Sigmoid colon (tissue), 7 donors: ENCODE data around the gene IL17RB. TPM values are rescaled to one million over a fixed set of nuclear protein-coding genes. Genes with fewer than 3 reads are reported as not detected.
A peak's percentile ranks its signal among the peaks of the same experiment; 100 is the strongest.

Experiments used
- DNase-seq: peaks from one replicate; pipeline ENCODE4 v3.0.0-alpha.2; 2019
- H3K27ac ChIP-seq, 4 donors: fragments of 200-600 bp; sonication (generic); one replicate each; pipeline ENCODE4 v1.5.1; 2016 to 2019; ENCODE audit warnings: mild to moderate bottlenecking in 1 of 4
- H3K27me3 ChIP-seq, 3 donors: fragments of 200-600 bp; sonication (generic); one replicate each; pipeline ENCODE4 v1.5.1; 2019; ENCODE audit warnings: mild to moderate bottlenecking in 1 of 3
- H3K36me3 ChIP-seq, 4 donors: fragments of 200-600 bp; sonication (generic); one replicate each; pipeline ENCODE4 v1.5.1; 2016 to 2019
- H3K4me1 ChIP-seq, 4 donors: fragments of 200-600 bp; sonication (generic); one replicate each; pipeline ENCODE4 v1.5.1; 2017 to 2019
- H3K4me3 ChIP-seq, 4 donors: fragments of 200-600 bp; sonication (generic); one replicate each; pipeline ENCODE4 v1.5.1; 2017 to 2019; ENCODE audit warnings: mild to moderate bottlenecking in 2 of 4, moderate library complexity in 1 of 4
- H3K9me3 ChIP-seq, 4 donors: fragments of 200-600 bp in 3 of 4; sonication (generic) in 3 of 4; one replicate each; pipeline versions ENCODE4 v1.5.1 to v1.6.1; 2013 to 2019
- EP300 ChIP-seq, 4 donors: sonication (generic); formaldehyde crosslinking; IDR thresholded peaks; one replicate each; pipeline ENCODE4 v1.6.1; 2017; ENCODE audit warnings: antibody characterized with exemption in 4 of 4
- POLR2A ChIP-seq, 2 donors: fragments of 450-650 bp; IDR thresholded peaks; one replicate each; pipeline ENCODE4 v1.6.1; 2016; ENCODE audit warnings: antibody characterized with exemption in 2 of 2, mild to moderate bottlenecking in 2 of 2, moderate library complexity in 2 of 2
- POLR2AphosphoS5 ChIP-seq, 4 donors: sonication (generic); formaldehyde crosslinking; IDR thresholded peaks; one replicate each; pipeline ENCODE4 v1.6.1; 2017; ENCODE audit warnings: antibody characterized with exemption in 4 of 4
- WGBS, 2 donors: extraction: QIAGEN DNeasy Blood & Tissue Kit; methylation state at CpG; one replicate each; pipeline ENCODE4 v1.1.7; 2013; 5-methylcytosine and 5-hydroxymethylcytosine counted together
- intact Hi-C: fragments of 100-400 bp; cut with DNase I; formaldehyde crosslinking; loops from one replicate; pipeline ENCODE4 v1.15.1; 2023
- polyA plus RNA-seq, 3 donors: library from polyadenylated mRNA; stranded (reverse); fragments of 200-250 nt; gene quantifications; one replicate each; pipeline ENCODE4 v1.2.3, GENCODE V29; 2013
- total RNA-seq, 4 donors: library from RNA; depleted of rRNA; stranded (reverse); fragments of >200 nt; gene quantifications; one replicate each; pipeline ENCODE4 v1.1.0, GENCODE V29; 2016
- TF ChIP-seq, protein P1 (sequence below), 4 experiments: fragments of 450-650 bp in 3 of 4; fragments of 200-600 bp in 1 of 4; IDR thresholded peaks; one replicate each; pipeline ENCODE4 v1.5.1; 2016 to 2019; ENCODE audit warnings: antibody characterized with exemption in 4 of 4, mild to moderate bottlenecking in 3 of 4, moderate library complexity in 2 of 4
- donor health status: healthy with polysubstance abuse.
- donor health status: Bipolar disorder and iron deficiency.
- donor health status: healthy.

The IL17RB gene
- total and polyA plus RNA-seq, 7 donors: 1.1 to 9.0 (median 2.2) TPM

DNA sequence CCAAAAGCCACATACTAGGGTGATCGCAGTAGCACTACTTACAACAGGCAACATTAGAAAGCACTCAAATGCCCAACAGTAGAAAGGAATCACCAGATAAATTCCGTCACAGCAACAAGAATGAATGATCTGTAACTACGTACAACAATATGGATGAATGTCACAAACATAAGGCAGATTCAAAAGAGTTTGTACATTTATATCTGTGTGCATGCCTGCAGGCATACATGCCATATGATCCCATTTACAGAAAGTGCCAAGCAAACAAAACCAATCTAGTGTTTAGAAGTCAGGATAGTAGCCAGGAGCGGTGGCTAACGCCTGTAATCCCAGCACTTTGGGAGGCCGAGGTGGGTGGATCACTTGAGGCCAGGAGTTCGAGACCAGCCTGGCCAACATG, 3.5 kb downstream of the IL17RB start:
- no peak overlapping the region for H3K4me3 ChIP-seq
- H3K4me1 ChIP-seq: peaks cover 0 to 11% (median 8%) of the 10 kb centered on the region in 4 donors
- no peaks in the 10 kb centered on the region for H3K36me3 ChIP-seq
- intact Hi-C loops: no loop called here
- H3K27ac ChIP-seq: no peak overlapping the region
- no peak for TF ChIP-seq EP300 (IDR thresholded peaks at IDR 0.05)
- no peak for TF ChIP-seq POLR2A (IDR thresholded peaks at IDR 0.05)
- no peak for TF ChIP-seq POLR2AphosphoS5 (IDR thresholded peaks at IDR 0.05)
- TF ChIP-seq, protein P1, sequence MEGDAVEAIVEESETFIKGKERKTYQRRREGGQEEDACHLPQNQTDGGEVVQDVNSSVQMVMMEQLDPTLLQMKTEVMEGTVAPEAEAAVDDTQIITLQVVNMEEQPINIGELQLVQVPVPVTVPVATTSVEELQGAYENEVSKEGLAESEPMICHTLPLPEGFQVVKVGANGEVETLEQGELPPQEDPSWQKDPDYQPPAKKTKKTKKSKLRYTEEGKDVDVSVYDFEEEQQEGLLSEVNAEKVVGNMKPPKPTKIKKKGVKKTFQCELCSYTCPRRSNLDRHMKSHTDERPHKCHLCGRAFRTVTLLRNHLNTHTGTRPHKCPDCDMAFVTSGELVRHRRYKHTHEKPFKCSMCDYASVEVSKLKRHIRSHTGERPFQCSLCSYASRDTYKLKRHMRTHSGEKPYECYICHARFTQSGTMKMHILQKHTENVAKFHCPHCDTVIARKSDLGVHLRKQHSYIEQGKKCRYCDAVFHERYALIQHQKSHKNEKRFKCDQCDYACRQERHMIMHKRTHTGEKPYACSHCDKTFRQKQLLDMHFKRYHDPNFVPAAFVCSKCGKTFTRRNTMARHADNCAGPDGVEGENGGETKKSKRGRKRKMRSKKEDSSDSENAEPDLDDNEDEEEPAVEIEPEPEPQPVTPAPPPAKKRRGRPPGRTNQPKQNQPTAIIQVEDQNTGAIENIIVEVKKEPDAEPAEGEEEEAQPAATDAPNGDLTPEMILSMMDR (IDR thresholded peaks at IDR 0.05): no peak
- WGBS, 2 donors: 96 to 97% methylated on average over 7 of the region's 7 CpGs
- no peaks in the 10 kb centered on the region for H3K9me3 ChIP-seq
- H3K27me3 ChIP-seq: peaks cover 4 to 43% (median 30%) of the 10 kb centered on the region in 3 donors
- DNase-seq: no peak

DNA sequence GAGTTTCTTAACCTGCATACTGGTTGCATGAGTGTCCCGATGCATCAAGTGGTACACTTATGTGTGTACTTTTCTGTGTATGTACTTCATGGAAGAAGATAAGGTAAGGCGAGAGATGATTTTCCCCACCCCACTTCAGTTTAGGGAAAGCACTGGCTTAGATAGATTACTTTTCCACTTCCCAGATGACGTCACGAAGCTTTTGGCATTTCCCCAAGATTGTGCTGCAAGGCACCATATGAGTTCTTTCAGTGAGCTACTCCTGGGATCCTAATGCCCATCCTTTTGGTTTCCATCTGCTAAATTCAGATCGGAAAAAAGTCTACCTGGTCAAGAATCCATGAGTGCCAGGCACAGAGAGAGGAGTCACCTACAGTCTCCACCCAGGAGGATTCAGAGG, 4.5 kb downstream of the IL17RB start:
- no peak overlapping the region for H3K4me3 ChIP-seq
- intact Hi-C loops: no loop called here
- DNase-seq: no peak
- H3K36me3 ChIP-seq: no peaks in the 10 kb centered on the region
- H3K9me3 ChIP-seq: no peaks in the 10 kb centered on the region
- H3K27ac ChIP-seq: no peak overlapping the region
- peaks cover 0 to 10% (median 8%) of the 10 kb centered on the region in 4 donors for H3K4me1 ChIP-seq
- TF ChIP-seq, protein P1 (IDR thresholded peaks at IDR 0.05): no peak
- TF ChIP-seq POLR2AphosphoS5 (IDR thresholded peaks at IDR 0.05) (no peak), POLR2A (IDR thresholded peaks at IDR 0.05) (no peak), EP300 (IDR thresholded peaks at IDR 0.05) (no peak)
- H3K27me3 ChIP-seq: peaks cover 4 to 40% (median 30%) of the 10 kb centered on the region in 3 donors
- WGBS, 2 donors: 59 to 71% methylated on average over 5 of the region's 5 CpGs

DNA sequence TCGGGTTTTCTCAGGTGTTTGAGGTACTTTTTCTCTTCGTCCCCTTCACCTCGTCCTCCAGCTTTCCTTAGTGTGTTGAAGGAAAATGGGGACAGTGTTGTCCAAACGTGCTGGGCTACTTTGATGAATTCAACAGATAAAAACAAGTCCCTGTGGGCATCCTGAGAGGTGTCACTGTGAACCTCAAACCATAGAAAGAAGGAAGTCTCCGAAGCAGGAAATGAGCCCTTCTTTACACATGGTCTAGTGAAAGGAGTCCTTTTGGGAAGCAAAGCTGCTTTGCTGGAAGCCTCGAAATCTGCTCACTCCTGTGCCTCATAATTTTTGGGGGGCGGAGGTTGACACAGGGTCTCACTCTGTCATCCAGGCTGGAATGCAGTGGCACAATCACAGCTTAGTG, 10.6 kb downstream of the IL17RB start:
- intact Hi-C loops: no loop called here
- peaks cover 0 to 24% (median 4%) of the 10 kb centered on the region in 4 donors for H3K36me3 ChIP-seq
- peaks cover 0 to 8% (median 0%) of the 10 kb centered on the region in 4 donors for H3K4me1 ChIP-seq
- no peak overlapping the region for H3K27ac ChIP-seq
- WGBS, 2 donors: 62 to 75% methylated on average over 7 of the region's 7 CpGs
- no peaks in the 10 kb centered on the region for H3K27me3 ChIP-seq
- H3K9me3 ChIP-seq: no peaks in the 10 kb centered on the region
- DNase-seq: no peak
- H3K4me3 ChIP-seq: no peak overlapping the region
- TF ChIP-seq POLR2AphosphoS5 (IDR thresholded peaks at IDR 0.05): no peak
- TF ChIP-seq, protein P1 (IDR thresholded peaks at IDR 0.05): no peak
- TF ChIP-seq POLR2A (IDR thresholded peaks at IDR 0.05): no peak
- TF ChIP-seq EP300 (IDR thresholded peaks at IDR 0.05): no peak

DNA sequence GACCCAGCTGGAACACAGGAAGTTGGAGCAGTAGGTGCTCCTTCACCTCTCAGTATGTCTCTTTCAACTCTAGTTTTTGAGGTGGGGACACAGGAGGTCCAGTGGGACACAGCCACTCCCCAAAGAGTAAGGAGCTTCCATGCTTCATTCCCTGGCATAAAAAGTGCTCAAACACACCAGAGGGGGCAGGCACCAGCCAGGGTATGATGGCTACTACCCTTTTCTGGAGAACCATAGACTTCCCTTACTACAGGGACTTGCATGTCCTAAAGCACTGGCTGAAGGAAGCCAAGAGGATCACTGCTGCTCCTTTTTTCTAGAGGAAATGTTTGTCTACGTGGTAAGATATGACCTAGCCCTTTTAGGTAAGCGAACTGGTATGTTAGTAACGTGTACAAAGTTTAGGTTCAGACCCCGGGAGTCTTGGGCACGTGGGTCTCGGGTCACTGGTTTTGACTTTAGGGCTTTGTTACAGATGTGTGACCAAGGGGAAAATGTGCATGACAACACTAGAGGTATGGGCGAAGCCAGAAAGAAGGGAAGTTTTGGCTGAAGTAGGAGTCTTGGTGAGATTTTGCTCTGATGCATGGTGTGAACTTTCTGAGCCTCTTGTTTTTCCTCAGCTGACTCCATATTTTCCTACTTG, 11.9 kb downstream of the IL17RB start:
- Histone ChIP-seq H3K4me3 (no peak overlapping the region), H3K4me1 (peaks cover 0 to 8% (median 0%) of the 10 kb centered on the region in 4 donors), H3K27ac (peak overlapping the region in 1 of 4 donors; percentile 20), H3K36me3 (peaks cover 0 to 36% (median 6%) of the 10 kb centered on the region in 4 donors), H3K9me3 (no peaks in the 10 kb centered on the region), H3K27me3 (no peaks in the 10 kb centered on the region)
- WGBS, 2 donors: 77 to 90% methylated on average over 7 of the region's 7 CpGs
- TF ChIP-seq POLR2A (IDR thresholded peaks at IDR 0.05): no peak
- TF ChIP-seq, protein P1 (IDR thresholded peaks at IDR 0.05): no peak
- no peak for DNase-seq
- intact Hi-C loops: no loop called here

DNA sequence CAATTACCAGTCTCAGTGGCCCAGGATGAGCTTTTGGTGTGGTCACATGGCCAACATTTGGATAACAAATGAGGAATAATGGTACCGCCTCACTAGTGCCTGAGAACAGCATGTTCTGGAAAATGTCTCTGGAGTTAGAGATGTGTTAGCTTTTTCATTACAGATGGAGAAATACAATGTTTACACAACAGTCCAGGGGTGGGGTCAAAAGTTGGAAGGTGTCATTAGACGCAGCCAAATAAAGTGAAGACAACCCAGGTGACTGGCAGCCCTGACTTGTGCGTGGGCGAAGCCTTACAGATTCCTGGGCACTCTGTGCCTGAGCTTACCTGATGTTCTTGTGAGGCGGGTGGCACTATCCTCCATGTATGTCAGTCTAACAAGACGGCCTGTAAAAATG, 12.8 kb downstream of the IL17RB start:
- WGBS, 2 donors: 74 to 90% methylated on average over 6 of the region's 6 CpGs
- Histone ChIP-seq H3K27me3 (no peaks in the 10 kb centered on the region), H3K4me1 (peaks cover 0 to 8% (median 0%) of the 10 kb centered on the region in 4 donors), H3K36me3 (peaks cover 0 to 45% (median 6%) of the 10 kb centered on the region in 4 donors), H3K27ac (peak overlapping the region in 2 of 4 donors; percentile 6 to 25), H3K9me3 (no peaks in the 10 kb centered on the region), H3K4me3 (no peak overlapping the region)
- intact Hi-C loops: no loop called here
- TF ChIP-seq EP300 (IDR thresholded peaks at IDR 0.05) (no peak), POLR2AphosphoS5 (IDR thresholded peaks at IDR 0.05) (peak in 1 of 4 donors; percentile 50)
- no peak for DNase-seq
